DND-41 (cell line): ENCODE data around the gene ARL1.

Source experiments
- EZH2 ChIP-seq: IDR thresholded peaks from 3 replicates; pipeline ENCODE4 v1.6.1; 2012; ENCODE audit warnings: borderline replicate concordance, low read depth, mild to moderate bottlenecking, moderate library complexity, low read length, inconsistent platforms; ENCODE audit not compliant: severe bottlenecking
- TF ChIP-seq, protein P1 (sequence below): IDR thresholded peaks from 2 replicates; pipeline ENCODE4 v1.5.1; 2012; ENCODE audit warnings: borderline replicate concordance, low read length, moderate library complexity, mild to moderate bottlenecking; ENCODE audit not compliant: poor library complexity, severe bottlenecking; ENCODE audit errors: extremely low read depth

DNA sequence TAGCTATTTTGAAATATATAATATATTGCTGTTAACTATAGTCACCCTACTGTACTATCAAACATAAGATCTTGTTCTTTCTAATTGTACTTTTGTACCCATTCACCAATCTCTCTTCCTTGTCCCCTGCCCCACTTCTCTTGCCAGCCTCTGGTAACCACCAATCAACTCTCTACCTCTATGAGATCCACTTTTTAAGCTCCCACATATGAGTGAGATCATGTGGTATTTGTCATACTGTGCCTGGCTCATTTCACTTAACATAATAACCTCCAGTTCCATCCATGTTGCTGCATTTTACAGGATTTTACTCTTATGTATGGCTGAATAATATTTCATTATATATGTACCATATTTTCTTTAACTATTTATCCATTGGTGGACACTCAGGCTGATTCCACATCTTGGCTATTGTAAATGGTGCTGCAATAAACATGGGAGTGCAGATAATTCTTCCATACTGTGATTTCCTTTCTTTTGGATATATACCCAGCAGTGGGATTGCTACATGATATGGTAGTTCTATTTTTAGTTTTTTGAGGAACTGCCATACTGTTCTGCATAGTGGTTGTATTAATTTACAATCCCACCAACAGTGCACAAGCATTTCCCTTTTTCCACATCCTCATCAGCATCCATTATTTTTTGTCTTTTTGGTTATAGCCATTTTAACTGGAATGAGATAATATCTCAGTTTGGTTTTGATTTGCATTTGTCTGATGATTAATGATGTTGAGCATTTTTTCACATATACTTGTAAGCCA is 34.1 kb upstream of the ARL1 start:
- TF ChIP-seq, protein P1, sequence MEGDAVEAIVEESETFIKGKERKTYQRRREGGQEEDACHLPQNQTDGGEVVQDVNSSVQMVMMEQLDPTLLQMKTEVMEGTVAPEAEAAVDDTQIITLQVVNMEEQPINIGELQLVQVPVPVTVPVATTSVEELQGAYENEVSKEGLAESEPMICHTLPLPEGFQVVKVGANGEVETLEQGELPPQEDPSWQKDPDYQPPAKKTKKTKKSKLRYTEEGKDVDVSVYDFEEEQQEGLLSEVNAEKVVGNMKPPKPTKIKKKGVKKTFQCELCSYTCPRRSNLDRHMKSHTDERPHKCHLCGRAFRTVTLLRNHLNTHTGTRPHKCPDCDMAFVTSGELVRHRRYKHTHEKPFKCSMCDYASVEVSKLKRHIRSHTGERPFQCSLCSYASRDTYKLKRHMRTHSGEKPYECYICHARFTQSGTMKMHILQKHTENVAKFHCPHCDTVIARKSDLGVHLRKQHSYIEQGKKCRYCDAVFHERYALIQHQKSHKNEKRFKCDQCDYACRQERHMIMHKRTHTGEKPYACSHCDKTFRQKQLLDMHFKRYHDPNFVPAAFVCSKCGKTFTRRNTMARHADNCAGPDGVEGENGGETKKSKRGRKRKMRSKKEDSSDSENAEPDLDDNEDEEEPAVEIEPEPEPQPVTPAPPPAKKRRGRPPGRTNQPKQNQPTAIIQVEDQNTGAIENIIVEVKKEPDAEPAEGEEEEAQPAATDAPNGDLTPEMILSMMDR: no peak
- TF ChIP-seq EZH2: no peak
